ENCODE measurements around the gene NFATC3.

- TF ChIP-seq POLR2AphosphoS5 (IDR thresholded peaks at IDR 0.05; ENCODE audit: low read depth, low read length) (no peak), POLR2A (IDR thresholded peaks at IDR 0.05; ENCODE audit: low read depth, low read length) (no peak), TAF1 (IDR thresholded peaks at IDR 0.05; ENCODE audit: borderline replicate concordance, low read depth, low read length) (no peak)
Observed at GRCh38 chr16:68096491-68096890, 11.3 kb downstream of the NFATC3 start.
